NB4 (cell line): Measurements from ENCODE around the gene FUT4.
A peak's percentile ranks its signal among the peaks of the same experiment; 100 is the strongest.

Experiments used
- DNase-seq: peaks from one replicate; pipeline ENCODE4 v3.0.0; 2010; ENCODE audit warnings: low read depth
- H3K4me3 ChIP-seq: one replicate; pipeline ENCODE4 v1.5.1; 2011; ENCODE audit warnings: mild to moderate bottlenecking, low read depth, low read length, moderate library complexity
- CTCF ChIP-seq: IDR thresholded peaks from one replicate; pipeline ENCODE4 v1.5.1; 2012; ENCODE audit warnings: low read depth, low read length
- MAX ChIP-seq: IDR thresholded peaks from 2 replicates; pipeline ENCODE4 v1.6.1; 2011; ENCODE audit warnings: low read depth, low read length
- MYC ChIP-seq: IDR thresholded peaks from 2 replicates; pipeline ENCODE4 v1.6.1; 2011; ENCODE audit warnings: low read depth, low read length
- POLR2A ChIP-seq: IDR thresholded peaks from 2 replicates; pipeline ENCODE4 v1.6.1; 2011; ENCODE audit warnings: mild to moderate bottlenecking; ENCODE audit not compliant: insufficient read length; ENCODE audit errors: extremely low read depth

The FUT4 gene

GRCh38 chr11:94519478-94520084 lies 24.1 kb upstream of the FUT4 start:
- peak; percentile 52 for TF ChIP-seq CTCF
- no peak for TF ChIP-seq POLR2A
- no peak overlapping the region for H3K4me3 ChIP-seq
- DNase-seq, result peak; percentile 64

- no peak overlapping the region for H3K4me3 ChIP-seq
- DNase-seq, result peak; percentile 63
- TF ChIP-seq MYC (no peak), CTCF (peak; percentile 74), MAX (no peak), POLR2A (no peak)
Observed at GRCh38 chr11:94521684-94522083, 22.0 kb upstream of the FUT4 start.

GRCh38 chr11:94524341-94524740 lies 19.4 kb upstream of the FUT4 start:
- no peak for TF ChIP-seq CTCF
- TF ChIP-seq MAX, result no peak
- no peak for TF ChIP-seq MYC
- TF ChIP-seq POLR2A, result no peak
- no peak overlapping the region for H3K4me3 ChIP-seq
- DNase-seq, result no peak

- no peak overlapping the region for H3K4me3 ChIP-seq
- DNase-seq, result no peak
- no peak for TF ChIP-seq CTCF
- no peak for TF ChIP-seq POLR2A
- no peak for TF ChIP-seq MAX
- no peak for TF ChIP-seq MYC
Observed at GRCh38 chr11:94525546-94526324, 18.0 kb upstream of the FUT4 start.

- DNase-seq, result peak; percentile 68
- TF ChIP-seq MAX (no peak), CTCF (no peak), POLR2A (no peak), MYC (no peak)
- H3K4me3 ChIP-seq, result no peak overlapping the region
Observed at GRCh38 chr11:94526645-94527438, 16.9 kb upstream of the FUT4 start.
